ENCODE data around the gene HOXA9. TPM values are rescaled to one million over a fixed set of nuclear protein-coding genes. Genes with fewer than 3 reads are reported as not detected.

The HOXA9 gene
- total and polyA plus RNA-seq, 4 donors = 0.02 to 0.70 TPM; not detected in 2

GRCh38 chr7:27181795-27182275 lies 16.5 kb upstream of the HOXA9 start:
- Histone ChIP-seq H3K9ac (ENCODE audit: low read depth in 1 of 2, low read length in 2 of 2) (no peak overlapping the region), H3K27ac (ENCODE audit: low read depth in 1 of 2, low read length in 2 of 2) (no peak overlapping the region), H3K4me3 (ENCODE audit: low read depth in 1 of 3, low read length in 3 of 3) (no peak overlapping the region), H3K36me3 (ENCODE audit: control insufficient read depth in 4 of 4, insufficient read depth in 3 of 4, low read depth in 1 of 4, low read length in 3 of 4) (no peaks in the 10 kb centered on the region), H3K27me3 (ENCODE audit: control insufficient read depth in 4 of 4, insufficient read depth in 4 of 4, low read length in 3 of 4) (peaks cover 17 to 61% (median 25%) of the 10 kb centered on the region in 4 donors), H3K4me1 (ENCODE audit: control insufficient read depth in 4 of 4, insufficient read depth in 4 of 4, low read length in 3 of 4) (peaks cover 2 to 24% (median 14%) of the 10 kb centered on the region in 4 donors), H3K9me3 (ENCODE audit: control insufficient read depth in 4 of 4, low read length in 3 of 4) (peaks cover 0 to 4% (median 0%) of the 10 kb centered on the region in 4 donors)
- WGBS = 40% methylated on average over 4 of the region's 4 CpGs
- no peak for DNase-seq (ENCODE audit: low spot score)
- TF ChIP-seq JUND (IDR thresholded peaks at IDR 0.05) (no peak), FOXA2 (IDR thresholded peaks at IDR 0.05) (no peak), HNF4G (IDR thresholded peaks at IDR 0.05) (no peak), GABPA (IDR thresholded peaks at IDR 0.05 in 1 of 2, conservative IDR thresholded peaks at IDR 0.05 in 1 of 2) (no peak), HNF4A (conservative IDR thresholded peaks at IDR 0.05) (no peak), CTCF (IDR thresholded peaks at IDR 0.05; ENCODE audit: low read depth, low read length, missing input control) (no peak), REST (IDR thresholded peaks at IDR 0.05) (no peak), SP1 (IDR thresholded peaks at IDR 0.05) (no peak), RXRA (IDR thresholded peaks at IDR 0.05) (no peak), FOXA1 (IDR thresholded peaks at IDR 0.05) (no peak)

GRCh38 chr7:27180431-27181420 lies 15.4 kb upstream of the HOXA9 start:
- peaks cover 18 to 68% (median 25%) of the 10 kb centered on the region in 4 donors for H3K27me3 ChIP-seq (ENCODE audit: control insufficient read depth in 4 of 4, insufficient read depth in 4 of 4, low read length in 3 of 4)

More at GRCh38 chr7:27180431-27181420, 15.4 kb upstream of the HOXA9 start:
- H3K36me3 ChIP-seq (ENCODE audit: control insufficient read depth in 4 of 4, insufficient read depth in 3 of 4, low read depth in 1 of 4, low read length in 3 of 4) = no peaks in the 10 kb centered on the region
- H3K9me3 ChIP-seq (ENCODE audit: control insufficient read depth in 4 of 4, low read length in 3 of 4) = peaks cover 0 to 4% (median 0%) of the 10 kb centered on the region in 4 donors
- no peak overlapping the region for H3K4me3 ChIP-seq (ENCODE audit: low read depth in 1 of 3, low read length in 3 of 3)
- no peak overlapping the region for H3K9ac ChIP-seq (ENCODE audit: low read depth in 1 of 2, low read length in 2 of 2)
- 37% methylated on average over 12 of the region's 12 CpGs for WGBS
- DNase-seq (ENCODE audit: low spot score) = no peak
- peaks cover 2 to 24% (median 14%) of the 10 kb centered on the region in 4 donors for H3K4me1 ChIP-seq (ENCODE audit: control insufficient read depth in 4 of 4, insufficient read depth in 4 of 4, low read length in 3 of 4)
- no peak overlapping the region for H3K27ac ChIP-seq (ENCODE audit: low read depth in 1 of 2, low read length in 2 of 2)
- TF ChIP-seq HNF4G (IDR thresholded peaks at IDR 0.05) = no peak
- TF ChIP-seq FOXA2 (IDR thresholded peaks at IDR 0.05) = no peak
- TF ChIP-seq SP1 (IDR thresholded peaks at IDR 0.05) = no peak
- TF ChIP-seq GABPA (IDR thresholded peaks at IDR 0.05 in 1 of 2, conservative IDR thresholded peaks at IDR 0.05 in 1 of 2) = no peak
